Calu3 (cell line): ENCODE data around the gene AGR3. TPM values are rescaled to one million over a fixed set of nuclear protein-coding genes. Genes with fewer than 3 reads are reported as not detected.

Experiments
- BruUV-seq: library from RNA; stranded (reverse); fragments of 400-500 nt; replicated peaks from 2 replicates; lab custom pipeline; 2021; lab: Mats Ljungman, UMichigan
- CTCF ChIA-PET: fragments of 300-600 bp; sonication (Branson Sonifier 250); formaldehyde crosslinking; loops from one replicate; lab custom pipeline; 2022; ENCODE audit warnings: antibody characterized with exemption; lab: Charles Lee
- DNase-seq: peaks from one replicate; pipeline ENCODE4 v3.0.0; 2022
- H3K27ac Mint-ChIP-seq: one replicate; pipeline ENCODE4 v1.8.0; 2022; ENCODE audit warnings: mixed read lengths; ENCODE audit not compliant: unreplicated experiment
- H3K27me3 Mint-ChIP-seq: one replicate; pipeline ENCODE4 v1.8.0; 2022; ENCODE audit warnings: mixed read lengths; ENCODE audit not compliant: unreplicated experiment
- H3K36me3 Mint-ChIP-seq: one replicate; pipeline ENCODE4 v1.8.0; 2022; ENCODE audit warnings: mild to moderate bottlenecking, moderate library complexity, mixed read lengths; ENCODE audit not compliant: insufficient read depth, unreplicated experiment
- H3K4me1 Mint-ChIP-seq: one replicate; pipeline ENCODE4 v1.8.0; 2022; ENCODE audit warnings: mild to moderate bottlenecking, low read depth, mixed read lengths; ENCODE audit not compliant: unreplicated experiment
- H3K4me3 Mint-ChIP-seq: one replicate; pipeline ENCODE4 v1.8.0; 2022; ENCODE audit warnings: mild to moderate bottlenecking, low read depth, moderate library complexity, mixed read lengths; ENCODE audit not compliant: unreplicated experiment
- H3K9me3 Mint-ChIP-seq: one replicate; pipeline ENCODE4 v1.8.0; 2022; ENCODE audit warnings: low read depth, mixed read lengths; ENCODE audit not compliant: unreplicated experiment
- intact Hi-C: fragments of 100-400 bp; cut with micrococcal nuclease; formaldehyde crosslinking; loops from one replicate; pipeline ENCODE4 v1.10.0; 2022; ENCODE audit not compliant: unreplicated experiment
- total RNA-seq: library from RNA; stranded (reverse); gene quantifications from 2 replicates; pipeline ENCODE4 v1.2.3, GENCODE V29; 2022
- TF ChIP-seq, protein P1 (sequence below): fragments of 200-600 bp; IDR thresholded peaks from one replicate; pipeline ENCODE4 v1.8.0; 2022; ENCODE audit warnings: antibody characterized with exemption; ENCODE audit not compliant: unreplicated experiment

Gene AGR3
- total RNA-seq, 1 experiment from 2014 or later: 8.4 TPM

DNA sequence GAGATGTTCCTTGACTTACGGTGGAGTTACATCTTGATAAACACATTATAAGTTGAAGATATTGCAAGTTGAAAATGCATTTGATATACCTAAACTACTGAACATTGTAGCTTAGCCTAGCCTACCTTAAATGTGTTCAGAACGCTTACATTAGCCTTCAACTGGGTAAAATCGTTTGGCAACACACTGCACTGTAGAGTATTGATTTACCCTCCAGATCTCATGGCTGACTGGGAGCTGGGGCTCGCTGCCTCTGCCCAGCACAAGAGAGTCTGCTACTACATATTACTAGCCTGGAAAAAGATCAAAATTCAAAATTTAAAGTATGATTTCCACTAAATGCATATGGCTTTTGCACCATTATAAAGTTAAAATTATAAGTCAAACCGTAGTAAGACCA lies 7.5 kb upstream of the AGR3 start:
- no peaks in the 10 kb centered on the region for H3K9me3 Mint-ChIP-seq
- CTCF ChIA-PET: interaction anchor here (0.7 to 1.6 kb wide), 7 partner anchors 8 to 194 kb away, joined by 3 to 10 read pairs (median 5); partner anchors contain the start of gene AGR3
- no TSS peak for BruUV-seq
- DNase-seq: no peak
- TF ChIP-seq, protein P1, sequence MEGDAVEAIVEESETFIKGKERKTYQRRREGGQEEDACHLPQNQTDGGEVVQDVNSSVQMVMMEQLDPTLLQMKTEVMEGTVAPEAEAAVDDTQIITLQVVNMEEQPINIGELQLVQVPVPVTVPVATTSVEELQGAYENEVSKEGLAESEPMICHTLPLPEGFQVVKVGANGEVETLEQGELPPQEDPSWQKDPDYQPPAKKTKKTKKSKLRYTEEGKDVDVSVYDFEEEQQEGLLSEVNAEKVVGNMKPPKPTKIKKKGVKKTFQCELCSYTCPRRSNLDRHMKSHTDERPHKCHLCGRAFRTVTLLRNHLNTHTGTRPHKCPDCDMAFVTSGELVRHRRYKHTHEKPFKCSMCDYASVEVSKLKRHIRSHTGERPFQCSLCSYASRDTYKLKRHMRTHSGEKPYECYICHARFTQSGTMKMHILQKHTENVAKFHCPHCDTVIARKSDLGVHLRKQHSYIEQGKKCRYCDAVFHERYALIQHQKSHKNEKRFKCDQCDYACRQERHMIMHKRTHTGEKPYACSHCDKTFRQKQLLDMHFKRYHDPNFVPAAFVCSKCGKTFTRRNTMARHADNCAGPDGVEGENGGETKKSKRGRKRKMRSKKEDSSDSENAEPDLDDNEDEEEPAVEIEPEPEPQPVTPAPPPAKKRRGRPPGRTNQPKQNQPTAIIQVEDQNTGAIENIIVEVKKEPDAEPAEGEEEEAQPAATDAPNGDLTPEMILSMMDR: no peak
- H3K36me3 Mint-ChIP-seq: no peaks in the 10 kb centered on the region
- no peak overlapping the region for H3K27ac Mint-ChIP-seq
- H3K4me1 Mint-ChIP-seq: peaks cover 48% of the 10 kb centered on the region
- H3K27me3 Mint-ChIP-seq: no peaks in the 10 kb centered on the region
- H3K4me3 Mint-ChIP-seq: no peak overlapping the region
- intact Hi-C loops: loop anchor here (1.0 kb wide), 1 partner anchor 88 kb away; no protein-coding TSS in a partner anchor

DNA sequence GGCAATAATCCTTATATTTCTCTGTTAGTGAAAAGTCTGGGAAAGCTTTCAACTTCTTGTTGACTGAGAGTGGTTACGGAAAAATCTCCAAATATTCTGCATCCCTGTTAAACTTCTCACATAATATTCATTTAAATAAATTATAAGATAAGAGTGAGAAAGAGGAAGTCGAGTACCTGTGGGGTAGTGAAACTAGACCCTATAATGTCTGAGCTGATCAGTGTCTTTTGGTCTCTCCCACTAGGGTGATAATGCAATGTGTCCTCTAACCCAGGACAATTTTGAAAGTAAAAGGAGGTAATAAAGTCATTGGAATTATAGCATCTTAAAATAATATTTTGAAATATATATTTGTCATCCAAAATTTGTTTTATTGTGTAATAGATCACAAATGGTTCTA lies 2.1 kb upstream of the AGR3 start:
- CTCF ChIA-PET: no interaction called here
- TF ChIP-seq, protein P1: no peak
- Mint-ChIP-seq H3K4me1 (peaks cover 14% of the 10 kb centered on the region), H3K36me3 (no peaks in the 10 kb centered on the region), H3K27me3 (no peaks in the 10 kb centered on the region), H3K27ac (no peak overlapping the region), H3K9me3 (no peaks in the 10 kb centered on the region), H3K4me3 (no peak overlapping the region)
- no peak for DNase-seq
- intact Hi-C loops: loop anchor here (5.0 kb wide), 1 partner anchor 33 kb away; no protein-coding TSS in a partner anchor
- no TSS peak for BruUV-seq

DNA sequence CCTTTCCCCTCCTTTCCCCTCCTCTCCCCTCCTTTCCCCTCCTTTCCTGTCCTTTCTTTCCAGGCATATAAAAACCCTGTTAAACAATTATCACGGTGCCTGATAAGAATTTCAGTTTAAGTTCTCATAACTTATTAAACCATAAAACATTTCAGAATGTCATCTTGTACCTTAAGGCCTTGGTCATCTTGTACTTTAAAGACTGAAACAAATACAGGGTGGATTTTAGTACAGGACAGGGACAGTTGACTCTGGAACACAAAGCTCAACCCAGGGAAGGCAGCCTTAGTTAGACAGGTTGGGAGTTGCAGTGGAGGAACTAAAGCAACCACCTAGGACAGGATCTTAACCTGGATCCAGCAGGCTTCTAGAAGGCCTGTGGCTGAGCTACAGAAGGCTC lies 1.2 kb downstream of the AGR3 start:
- Mint-ChIP-seq H3K27me3 (no peaks in the 10 kb centered on the region), H3K4me1 (peaks cover 14% of the 10 kb centered on the region), H3K9me3 (no peaks in the 10 kb centered on the region), H3K4me3 (no peak overlapping the region), H3K27ac (no peak overlapping the region), H3K36me3 (no peaks in the 10 kb centered on the region)
- TF ChIP-seq, protein P1: no peak
- DNase-seq: no peak
- CTCF ChIA-PET: interaction anchor here (0.6 to 2.3 kb wide), 6 partner anchors 9 to 271 kb away, joined by 3 to 18 read pairs (median 4); no protein-coding TSS in a partner anchor
- no TSS peak for BruUV-seq
- intact Hi-C loops: loop anchor here (2.0 to 5.0 kb wide), 2 partner anchors 37 to 76 kb away; partner anchors contain the start of gene AGR2

DNA sequence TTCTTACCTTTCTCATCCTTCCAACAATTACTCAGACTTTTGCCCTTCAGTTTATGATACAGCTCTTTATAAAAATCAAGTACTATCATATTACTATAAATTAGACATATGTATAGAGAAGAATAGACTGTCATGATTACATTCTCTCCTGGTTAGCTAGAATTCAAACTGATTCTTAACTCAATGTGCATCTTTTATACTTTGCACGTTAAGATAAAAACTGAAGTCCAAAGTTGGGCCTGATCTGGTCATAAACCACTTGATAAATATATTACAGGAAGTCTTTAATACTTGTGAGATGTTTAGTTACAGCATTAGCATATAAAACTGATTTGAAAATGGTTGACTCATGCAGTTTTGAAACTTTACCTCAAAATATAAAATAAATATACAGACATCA lies 2.6 kb downstream of the AGR3 start:
- Mint-ChIP-seq H3K27me3 (no peaks in the 10 kb centered on the region), H3K4me1 (peaks cover 14% of the 10 kb centered on the region), H3K4me3 (no peak overlapping the region), H3K27ac (no peak overlapping the region), H3K36me3 (no peaks in the 10 kb centered on the region), H3K9me3 (no peaks in the 10 kb centered on the region)
- intact Hi-C loops: no loop called here
- TF ChIP-seq, protein P1: no peak
- no peak for DNase-seq
- CTCF ChIA-PET: no interaction called here
- BruUV-seq: no TSS peak
